CD4-positive, alpha-beta memory T cell (primary cell): Measurements from ENCODE around the gene LRRC40. TPM values are rescaled to one million over a fixed set of nuclear protein-coding genes. Genes with fewer than 3 reads are reported as not detected.

ENCODE experiments used
- CTCF ChIA-PET: fragments of 350-600 bp; sonication (Branson Sonifier 250); formaldehyde crosslinking; loops from one replicate; lab custom pipeline; 2021; ENCODE audit warnings: inconsistent platforms; ENCODE audit not compliant: partially characterized antibody; lab: Charles Lee
- POLR2A ChIA-PET: fragments of 350-600 bp; sonication (Branson Sonifier 250); formaldehyde crosslinking; loops from one replicate; lab custom pipeline; 2021; ENCODE audit not compliant: partially characterized antibody; lab: Charles Lee
- DNase-seq, 5 donors: peaks; one replicate each; pipeline versions ENCODE4 v3.0.0 to v3.0.0-alpha.2; 2020 to 2022; ENCODE audit warnings: mixed read lengths in 1 of 5
- H3K27ac ChIP-seq: one replicate; pipeline ENCODE4 v1.7.0; 2013; ENCODE audit warnings: low read depth, low read length
- H3K27me3 ChIP-seq: 2 replicates; pipeline ENCODE4 v1.7.0; 2013; ENCODE audit warnings: mild to moderate bottlenecking, low read length, moderate library complexity; ENCODE audit not compliant: insufficient read depth
- H3K36me3 ChIP-seq: 2 replicates; pipeline ENCODE4 v1.7.0; 2013; ENCODE audit warnings: mild to moderate bottlenecking, low read length, moderate library complexity; ENCODE audit not compliant: insufficient read depth
- H3K4me1 ChIP-seq: 2 replicates; pipeline ENCODE4 v1.7.0; 2013; ENCODE audit warnings: mild to moderate bottlenecking, low read length, moderate library complexity; ENCODE audit not compliant: insufficient read depth
- H3K4me3 ChIP-seq, 2 donors: one replicate each; pipeline ENCODE4 v1.7.0; 2013; ENCODE audit warnings: low read length in 2 of 2, mild to moderate bottlenecking in 1 of 2
- H3K9me3 ChIP-seq, 2 donors: one replicate each; pipeline ENCODE4 v1.7.0; 2013; ENCODE audit warnings: low read length in 2 of 2, control low read depth in 1 of 2; ENCODE audit not compliant: control insufficient read depth in 1 of 2
- H3K27ac Mint-ChIP-seq, 7 donors: one replicate each; pipeline ENCODE4 v1.8.0; 2020 to 2021; ENCODE audit warnings: mixed read lengths in 7 of 7, mild to moderate bottlenecking in 6 of 7, inconsistent platforms in 3 of 7, moderate library complexity in 3 of 7
- H3K27me3 Mint-ChIP-seq, 2 donors: one replicate each; pipeline ENCODE4 v1.8.0; 2020 to 2021; ENCODE audit warnings: mixed read lengths in 2 of 2
- H3K36me3 Mint-ChIP-seq, 2 donors: one replicate each; pipeline ENCODE4 v1.8.0; 2020 to 2021; ENCODE audit warnings: mixed read lengths in 2 of 2, inconsistent platforms in 1 of 2, mild to moderate bottlenecking in 1 of 2
- H3K4me1 Mint-ChIP-seq, 4 donors: one replicate each; pipeline ENCODE4 v1.8.0; 2020 to 2021; ENCODE audit warnings: mixed read lengths in 4 of 4, mild to moderate bottlenecking in 1 of 4
- H3K4me3 Mint-ChIP-seq, 8 donors: one replicate each; pipeline ENCODE4 v1.8.0; 2020 to 2021; ENCODE audit warnings: mixed read lengths in 8 of 8, mild to moderate bottlenecking in 7 of 8, moderate library complexity in 6 of 8, inconsistent platforms in 3 of 8
- H3K9me3 Mint-ChIP-seq, 8 donors: one replicate each; pipeline ENCODE4 v1.8.0; 2020 to 2021; ENCODE audit warnings: mixed read lengths in 8 of 8, mild to moderate bottlenecking in 5 of 8, inconsistent platforms in 3 of 8, moderate library complexity in 1 of 8
- intact Hi-C: fragments of 100-400 bp; cut with micrococcal nuclease; formaldehyde crosslinking; loops from one replicate; pipeline ENCODE4 v1.15.1; 2023
- polyA plus RNA-seq, 2 donors: library from polyadenylated mRNA; unstranded; fragments of 300-500 nt; fragmentation: Illumina TruSeq; gene quantifications; one replicate each; pipeline ENCODE4 v1.2.3, GENCODE V29; 2021
- total RNA-seq, 2 experiments: library from RNA; stranded (reverse); gene quantifications; one replicate each; pipeline ENCODE4 v1.2.3, GENCODE V29; 2021

The LRRC40 gene
- total and polyA plus RNA-seq, 4 experiments from 2014 or later = 5.4 to 11.6 (median 10.2) TPM

DNA sequence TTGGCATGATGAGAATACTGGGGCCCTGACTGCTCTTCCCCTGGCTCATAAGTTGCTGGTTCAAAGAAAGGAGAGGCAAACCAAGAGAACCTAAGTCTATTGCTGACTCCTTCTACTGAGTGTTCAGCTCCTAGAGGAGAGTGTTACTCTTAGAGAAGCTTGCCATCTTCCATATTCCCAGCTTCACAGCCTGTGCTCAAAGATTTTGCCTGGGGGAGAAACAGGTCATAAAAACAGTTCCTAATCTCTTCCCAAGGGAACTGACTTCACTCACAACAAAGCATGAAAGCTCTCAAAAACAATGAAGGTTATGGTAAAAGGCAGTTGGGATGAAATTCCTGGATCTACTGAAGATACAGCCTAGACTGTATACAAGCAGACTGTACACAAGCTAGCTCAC lies 37.1 kb downstream of the LRRC40 start:
- no peaks in the 10 kb centered on the region for H3K9me3 Mint-ChIP-seq
- Histone ChIP-seq H3K9me3 (no peaks in the 10 kb centered on the region), H3K4me3 (no peak overlapping the region), H3K4me1 (no peaks in the 10 kb centered on the region), H3K27me3 (no peaks in the 10 kb centered on the region), H3K36me3 (no peaks in the 10 kb centered on the region), H3K27ac (no peak overlapping the region)
- no peak for DNase-seq
- H3K27me3 Mint-ChIP-seq = no peaks in the 10 kb centered on the region
- H3K27ac Mint-ChIP-seq = no peak overlapping the region
- POLR2A ChIA-PET = no interaction called here
- CTCF ChIA-PET = interaction anchor here (0.5 to 1.4 kb wide), 2 partner anchors 25 to 37 kb away, joined by 3 read pairs; no protein-coding TSS in a partner anchor
- H3K36me3 Mint-ChIP-seq = peaks cover 37 to 51% of the 10 kb centered on the region in 2 donors
- no peak overlapping the region for H3K4me3 Mint-ChIP-seq
- no peaks in the 10 kb centered on the region for H3K4me1 Mint-ChIP-seq
- intact Hi-C loops = no loop called here

DNA sequence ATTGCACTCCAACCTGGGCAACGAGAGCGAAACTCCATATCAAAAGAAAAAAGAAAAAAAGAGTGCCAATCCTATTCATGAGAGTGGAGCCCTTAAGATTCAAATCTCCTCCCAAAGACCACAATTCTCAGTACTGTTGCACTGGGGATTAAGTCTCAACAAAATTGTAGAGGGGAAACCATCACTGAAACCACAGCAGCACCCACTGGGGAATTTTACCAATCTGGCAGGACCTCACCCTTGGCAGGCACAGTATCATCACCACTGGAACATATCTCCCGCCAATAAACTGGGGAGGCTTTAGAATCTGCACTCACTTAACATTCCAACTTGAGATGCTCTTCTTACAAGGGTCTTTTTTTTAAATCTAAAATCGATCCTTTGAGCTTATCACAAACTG lies 41.0 kb downstream of the LRRC40 start:
- Histone ChIP-seq H3K36me3 (no peaks in the 10 kb centered on the region), H3K27ac (no peak overlapping the region), H3K4me3 (no peak overlapping the region), H3K9me3 (no peaks in the 10 kb centered on the region), H3K27me3 (no peaks in the 10 kb centered on the region), H3K4me1 (no peaks in the 10 kb centered on the region)
- H3K9me3 Mint-ChIP-seq = no peaks in the 10 kb centered on the region
- POLR2A ChIA-PET = no interaction called here
- intact Hi-C loops = no loop called here
- no peak overlapping the region for H3K4me3 Mint-ChIP-seq
- H3K4me1 Mint-ChIP-seq = no peaks in the 10 kb centered on the region
- H3K27ac Mint-ChIP-seq = no peak overlapping the region
- no peaks in the 10 kb centered on the region for H3K27me3 Mint-ChIP-seq
- peaks cover 31 to 50% of the 10 kb centered on the region in 2 donors for H3K36me3 Mint-ChIP-seq
- no peak for DNase-seq
- CTCF ChIA-PET = no interaction called here

DNA sequence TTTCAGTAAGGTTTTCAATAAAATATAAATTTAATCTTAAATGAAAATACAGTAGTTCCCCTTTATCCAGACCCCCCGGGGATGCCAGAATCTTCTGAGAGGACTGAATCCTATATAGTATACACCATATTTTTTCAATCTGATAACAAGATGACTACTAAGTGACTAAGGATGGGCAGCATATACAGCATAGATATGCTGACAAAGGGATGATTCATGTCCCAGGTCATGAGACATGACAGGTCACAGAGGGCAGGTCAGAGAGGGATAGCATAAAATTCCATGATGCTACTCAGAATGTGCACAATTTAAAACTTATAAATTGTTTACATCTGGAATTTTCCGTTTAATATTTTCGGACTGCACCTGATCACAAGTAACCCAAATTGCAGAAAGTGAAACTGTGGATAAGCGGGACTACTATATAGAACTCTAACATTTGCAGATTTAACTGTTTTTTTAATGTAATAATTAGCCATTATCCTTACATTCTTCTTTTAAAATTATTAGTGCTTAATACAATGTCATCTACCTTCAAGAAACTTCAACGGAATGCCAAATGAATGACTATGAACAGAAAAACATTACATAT lies 48.8 kb downstream of the LRRC40 start:
- Mint-ChIP-seq H3K36me3 (peaks cover 28% of the 10 kb centered on the region in 2 donors), H3K4me3 (no peak overlapping the region), H3K4me1 (no peaks in the 10 kb centered on the region), H3K27ac (no peak overlapping the region), H3K9me3 (no peaks in the 10 kb centered on the region), H3K27me3 (no peaks in the 10 kb centered on the region)
- Histone ChIP-seq H3K4me1 (no peaks in the 10 kb centered on the region), H3K27me3 (no peaks in the 10 kb centered on the region), H3K36me3 (no peaks in the 10 kb centered on the region), H3K27ac (no peak overlapping the region), H3K9me3 (no peaks in the 10 kb centered on the region), H3K4me3 (no peak overlapping the region)
- CTCF ChIA-PET = no interaction called here
- intact Hi-C loops = no loop called here
- no peak for DNase-seq
- POLR2A ChIA-PET = no interaction called here

DNA sequence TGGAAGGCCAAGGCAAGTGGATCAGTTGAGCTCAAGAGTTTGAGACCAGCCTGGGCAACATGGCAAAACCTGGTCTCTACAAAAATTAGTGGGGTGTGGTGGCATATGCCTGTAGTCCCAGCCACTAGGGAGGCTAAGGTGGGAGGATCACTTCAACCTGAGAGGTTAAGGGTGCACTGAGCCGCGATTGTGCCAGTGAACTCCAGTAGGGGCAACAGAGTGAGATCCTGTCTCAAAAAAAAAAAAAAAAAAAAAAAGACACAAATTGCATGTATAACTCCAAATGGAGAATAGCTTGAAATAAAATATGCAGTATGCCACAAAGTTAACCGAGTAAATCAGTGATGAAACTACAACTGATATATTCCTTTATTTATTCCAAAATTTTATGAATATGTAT lies 51.6 kb downstream of the LRRC40 start:
- CTCF ChIA-PET = no interaction called here
- H3K36me3 Mint-ChIP-seq = peaks cover 28 to 31% of the 10 kb centered on the region in 2 donors
- POLR2A ChIA-PET = no interaction called here

DNA sequence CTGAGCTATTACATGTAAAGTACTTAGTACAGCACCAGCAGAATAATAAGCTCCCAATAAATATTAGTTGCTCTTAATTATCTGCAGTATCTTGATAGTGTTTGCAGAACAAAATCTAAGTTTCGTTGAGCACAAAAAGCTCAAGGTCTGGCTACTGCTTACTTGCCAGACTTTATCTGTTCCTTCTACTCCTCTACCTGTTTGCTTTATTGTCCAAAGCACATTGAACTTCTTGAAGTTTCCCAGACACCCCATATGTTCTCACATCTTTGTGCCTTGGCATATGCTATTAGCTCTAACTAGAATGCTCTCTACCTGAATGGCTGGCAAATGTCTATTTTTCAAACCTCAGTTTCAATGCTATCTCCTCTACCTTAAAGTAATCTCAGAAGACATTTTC lies 54.9 kb downstream of the LRRC40 start:
- no peaks in the 10 kb centered on the region for H3K27me3 ChIP-seq
- intact Hi-C loops = no loop called here
- H3K36me3 ChIP-seq = peaks cover 9% of the 10 kb centered on the region
- no peaks in the 10 kb centered on the region for H3K9me3 Mint-ChIP-seq
- H3K4me1 ChIP-seq = no peaks in the 10 kb centered on the region
- no peak overlapping the region for H3K27ac ChIP-seq
- H3K4me1 Mint-ChIP-seq = no peaks in the 10 kb centered on the region
- H3K4me3 ChIP-seq = no peak overlapping the region
- CTCF ChIA-PET = interaction anchor here (1.2 kb wide), 1 partner anchor 20 kb away, joined by 4 read pairs; no protein-coding TSS in a partner anchor
- H3K27ac Mint-ChIP-seq = no peak overlapping the region
- POLR2A ChIA-PET = no interaction called here
- DNase-seq = no peak
- H3K36me3 Mint-ChIP-seq = peaks cover 42 to 43% of the 10 kb centered on the region in 2 donors
- no peaks in the 10 kb centered on the region for H3K27me3 Mint-ChIP-seq
- no peak overlapping the region for H3K4me3 Mint-ChIP-seq
- no peaks in the 10 kb centered on the region for H3K9me3 ChIP-seq

More for the DNA sequence above, 51.6 kb downstream of the LRRC40 start:
- Histone ChIP-seq H3K4me3 (no peak overlapping the region), H3K27me3 (no peaks in the 10 kb centered on the region), H3K4me1 (no peaks in the 10 kb centered on the region), H3K9me3 (no peaks in the 10 kb centered on the region), H3K36me3 (no peaks in the 10 kb centered on the region), H3K27ac (no peak overlapping the region)
- no peaks in the 10 kb centered on the region for H3K9me3 Mint-ChIP-seq
- DNase-seq = no peak
- intact Hi-C loops = no loop called here
- H3K4me1 Mint-ChIP-seq = no peaks in the 10 kb centered on the region
- H3K27ac Mint-ChIP-seq = peak overlapping the region in 1 of 7 donors; percentile 66
- H3K27me3 Mint-ChIP-seq = no peaks in the 10 kb centered on the region
- H3K4me3 Mint-ChIP-seq = no peak overlapping the region

DNA sequence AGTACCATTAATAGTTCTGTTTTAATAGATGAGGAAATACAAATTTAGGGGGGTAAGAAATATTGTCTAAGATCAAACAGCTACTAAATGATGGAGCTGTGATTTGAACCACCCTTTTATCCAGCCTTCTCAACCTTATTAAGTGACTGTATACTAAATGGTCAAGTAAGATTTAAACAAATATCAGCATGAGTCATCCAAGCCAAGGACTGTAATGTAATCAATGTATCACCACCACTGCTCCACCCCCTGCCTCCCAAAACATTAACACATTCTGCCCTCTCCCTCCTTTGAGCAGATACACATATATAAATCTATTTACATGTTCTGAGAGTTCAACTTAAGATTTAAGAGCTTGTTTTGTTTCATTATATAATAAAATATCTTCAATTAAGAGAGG lies 58.9 kb downstream of the LRRC40 start:
- H3K36me3 Mint-ChIP-seq = peaks cover 31 to 37% of the 10 kb centered on the region in 2 donors
- H3K27me3 Mint-ChIP-seq = no peaks in the 10 kb centered on the region
- Histone ChIP-seq H3K27ac (no peak overlapping the region), H3K4me1 (no peaks in the 10 kb centered on the region), H3K36me3 (peaks cover 9% of the 10 kb centered on the region), H3K27me3 (no peaks in the 10 kb centered on the region), H3K9me3 (no peaks in the 10 kb centered on the region), H3K4me3 (no peak overlapping the region)
- H3K4me1 Mint-ChIP-seq = no peaks in the 10 kb centered on the region
- no peaks in the 10 kb centered on the region for H3K9me3 Mint-ChIP-seq
- intact Hi-C loops = no loop called here
- no peak for DNase-seq
- ChIA-PET CTCF (no interaction called here), POLR2A (interaction anchor here (0.7 kb wide), 1 partner anchor 109 kb away, joined by 3 read pairs; no protein-coding TSS in a partner anchor)
- no peak overlapping the region for H3K27ac Mint-ChIP-seq
- no peak overlapping the region for H3K4me3 Mint-ChIP-seq

DNA sequence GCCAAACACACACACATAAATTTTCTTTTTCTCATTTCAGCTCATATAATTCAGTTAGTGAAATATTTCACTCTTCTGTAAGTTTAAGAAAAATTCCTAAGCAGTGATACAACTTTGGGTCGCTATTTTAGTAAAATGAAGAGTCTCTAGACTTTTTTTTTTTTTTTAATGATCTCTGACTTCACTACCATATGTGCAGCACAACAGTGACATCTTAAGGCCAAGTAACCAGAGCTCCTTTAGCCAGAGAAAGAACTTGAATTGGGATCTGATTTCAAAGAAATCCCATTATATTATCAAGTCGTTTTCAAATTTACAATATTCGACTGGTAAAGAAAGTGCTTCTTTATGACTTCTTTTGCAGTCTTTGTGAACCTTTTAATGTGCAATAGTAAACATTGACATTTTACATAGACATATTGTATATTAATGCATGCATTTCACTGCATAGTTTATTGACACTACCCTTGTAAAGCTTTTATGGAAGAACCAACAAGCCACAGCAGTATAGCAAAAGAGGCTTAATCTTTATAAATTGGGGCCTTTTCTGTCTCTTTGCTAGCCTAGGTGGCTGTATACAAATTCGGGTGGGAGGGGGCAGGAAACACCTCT lies 62.2 kb downstream of the LRRC40 start:
- Histone ChIP-seq H3K27ac (no peak overlapping the region), H3K9me3 (no peaks in the 10 kb centered on the region), H3K4me3 (no peak overlapping the region), H3K27me3 (no peaks in the 10 kb centered on the region), H3K36me3 (peaks cover 9% of the 10 kb centered on the region), H3K4me1 (no peaks in the 10 kb centered on the region)
- POLR2A ChIA-PET = no interaction called here
- peak overlapping the region in 2 of 7 donors; percentile 39 to 70 for H3K27ac Mint-ChIP-seq
- no peaks in the 10 kb centered on the region for H3K4me1 Mint-ChIP-seq
- H3K9me3 Mint-ChIP-seq = no peaks in the 10 kb centered on the region
- intact Hi-C loops = no loop called here
- CTCF ChIA-PET = interaction anchor here (1.2 to 2.1 kb wide), 2 partner anchors 10 to 25 kb away, joined by 3 to 14 read pairs; no protein-coding TSS in a partner anchor
- H3K27me3 Mint-ChIP-seq = no peaks in the 10 kb centered on the region
- no peak for DNase-seq
- H3K36me3 Mint-ChIP-seq = peaks cover 15 to 21% of the 10 kb centered on the region in 2 donors
- H3K4me3 Mint-ChIP-seq = no peak overlapping the region
